ENCODE measurements around the gene PHACTR4.
"Not testable (repeated sequence)": the region's sequence is repeated elsewhere in the genome, so short reads cannot be mapped to it uniquely, and the experiment has no call there.

The PHACTR4 gene

GRCh38 chr1:28503117-28503516 lies 133.6 kb downstream of the PHACTR4 start:
- DNase-seq (ENCODE audit: low read depth), result no peak

GRCh38 chr1:28505406-28506187 lies 136.1 kb downstream of the PHACTR4 start, which contains the start of gene RCC1:
Gene RCC1 (plus strand): TSS chr1:28506043. CDS start chr1:28529867, 23,824 bp downstream.
- peak; percentile 99 for DNase-seq (ENCODE audit: low read depth)

- DNase-seq (ENCODE audit: low read depth), result no peak
Observed at GRCh38 chr1:28506907-28507246, 137.3 kb downstream of the PHACTR4 start.

GRCh38 chr1:28507247-28507645 lies 137.7 kb downstream of the PHACTR4 start:
- peak; percentile 41 for DNase-seq (ENCODE audit: low read depth)

- peak; percentile 19 for DNase-seq (ENCODE audit: low read depth)
Observed at GRCh38 chr1:28507646-28508434, 138.3 kb downstream of the PHACTR4 start.

- peak; percentile 57 for DNase-seq (ENCODE audit: low read depth)
Observed at GRCh38 chr1:28508435-28508754, 138.9 kb downstream of the PHACTR4 start.

- DNase-seq (ENCODE audit: low read depth), result peak; percentile 37
Observed at GRCh38 chr1:28509705-28510272, 140.2 kb downstream of the PHACTR4 start.

GRCh38 chr1:28510273-28510969 lies 140.9 kb downstream of the PHACTR4 start:
- DNase-seq (ENCODE audit: low read depth), result peak; percentile 63

- DNase-seq (ENCODE audit: low read depth), result peak; percentile 55
Observed at GRCh38 chr1:28510970-28511440, 141.5 kb downstream of the PHACTR4 start.

- DNase-seq (ENCODE audit: low read depth), result peak; percentile 35
Observed at GRCh38 chr1:28512058-28512611, 142.6 kb downstream of the PHACTR4 start.

- peak; percentile 30 for DNase-seq (ENCODE audit: low read depth)
Observed at GRCh38 chr1:28514445-28514933, 144.9 kb downstream of the PHACTR4 start.

- DNase-seq (ENCODE audit: low read depth), result peak; percentile 39
Observed at GRCh38 chr1:28516518-28516956, 147.0 kb downstream of the PHACTR4 start.

GRCh38 chr1:28517649-28517999 lies 148.1 kb downstream of the PHACTR4 start:
- peak; percentile 57 for DNase-seq (ENCODE audit: low read depth)

GRCh38 chr1:28518000-28518744 lies 148.6 kb downstream of the PHACTR4 start:
- DNase-seq (ENCODE audit: low read depth), result peak; percentile 87

- peak; percentile 35 for DNase-seq (ENCODE audit: low read depth)
Observed at GRCh38 chr1:28518745-28519341, 149.3 kb downstream of the PHACTR4 start.

- DNase-seq (ENCODE audit: low read depth), result no peak
Observed at GRCh38 chr1:28519946-28520725, 150.6 kb downstream of the PHACTR4 start.

- DNase-seq (ENCODE audit: low read depth), result not testable (repeated sequence)
Observed at GRCh38 chr1:28520796-28521195, 151.3 kb downstream of the PHACTR4 start.

- DNase-seq (ENCODE audit: low read depth), result no peak
Observed at GRCh38 chr1:28521502-28522164, 152.1 kb downstream of the PHACTR4 start.

- not testable (repeated sequence) for DNase-seq (ENCODE audit: low read depth)
Observed at GRCh38 chr1:28522537-28522936, 153.0 kb downstream of the PHACTR4 start.

Measured in EH (cell line).